Cardiac muscle cell (in vitro differentiated cells and primary cell): Measurements from ENCODE around the gene AGAP1. TPM values are rescaled to one million over a fixed set of nuclear protein-coding genes. Genes with fewer than 3 reads are reported as not detected.

ENCODE experiments used
- DNase-seq, 2 donors: peaks; one replicate each; pipeline versions ENCODE4 v3.0.0 to v3.0.0-alpha.2; 2010 to 2017; ENCODE audit warnings: low read depth in 1 of 2, low spot score in 1 of 2
- H3K27ac ChIP-seq: fragments of 200-600 bp; sonication (generic); 2 replicates; pipeline ENCODE4 v1.5.1; 2016
- H3K27me3 ChIP-seq: fragments of 200-600 bp; sonication (generic); 2 replicates; pipeline ENCODE4 v1.6.0; 2016; ENCODE audit warnings: control low read depth
- H3K36me3 ChIP-seq: fragments of 200-600 bp; sonication (generic); 2 replicates; pipeline ENCODE4 v1.5.1; 2016; ENCODE audit warnings: control low read depth
- H3K4me1 ChIP-seq: fragments of 200-600 bp; sonication (generic); 2 replicates; pipeline ENCODE4 v1.8.1; 2017; ENCODE audit warnings: low read depth, mild to moderate bottlenecking, mixed run types
- H3K4me3 ChIP-seq: fragments of 200-600 bp; sonication (generic); 2 replicates; pipeline ENCODE4 v1.5.1; 2016; ENCODE audit warnings: mild to moderate bottlenecking
- H3K9me3 ChIP-seq: fragments of 200-600 bp; sonication (generic); 2 replicates; pipeline ENCODE4 v1.5.1; 2017; ENCODE audit warnings: low read depth, mild to moderate bottlenecking, control low read depth
- CTCF ChIP-seq: IDR thresholded peaks from 2 replicates; pipeline ENCODE4 v1.5.1; 2012; ENCODE audit warnings: low read depth, mild to moderate bottlenecking, low read length
- polyA plus RNA-seq: library from polyadenylated mRNA; unstranded; fragments of >200 nt; fragmentation: Nextera tagmentation; extraction: Ambion mirVana; gene quantifications from 2 replicates; pipeline ENCODE4 v1.2.1, GENCODE V29; 2016
- total RNA-seq: library from RNA; depleted of rRNA; stranded (reverse); fragments of >200 nt; gene quantifications from 2 replicates; pipeline ENCODE4 v1.2.3, GENCODE V29; 2016

Gene AGAP1
- total and polyA plus RNA-seq, 2 experiments from 2014 or later: 8.6 to 38.2 TPM

- H3K27ac ChIP-seq: no peak overlapping the region
- H3K4me3 ChIP-seq: no peak overlapping the region
- no peaks in the 10 kb centered on the region for H3K27me3 ChIP-seq
- H3K36me3 ChIP-seq: no peaks in the 10 kb centered on the region
- no peak for TF ChIP-seq CTCF
- no peaks in the 10 kb centered on the region for H3K9me3 ChIP-seq
- DNase-seq: no peak
- H3K4me1 ChIP-seq: peaks cover 17% of the 10 kb centered on the region
These were observed 76.0 kb downstream of the AGAP1 start for GRCh38 chr2:235569837-235570236.

- DNase-seq: peak in 1 of 2 donors; percentile 34
These were observed 76.4 kb downstream of the AGAP1 start for GRCh38 chr2:235570256-235570655.

GRCh38 chr2:235570966-235571692 lies 77.3 kb downstream of the AGAP1 start:
- H3K27me3 ChIP-seq: no peaks in the 10 kb centered on the region
- DNase-seq: no peak
- H3K36me3 ChIP-seq: no peaks in the 10 kb centered on the region
- no peak overlapping the region for H3K27ac ChIP-seq
- no peaks in the 10 kb centered on the region for H3K9me3 ChIP-seq
- H3K4me1 ChIP-seq: peaks cover 21% of the 10 kb centered on the region
- no peak for TF ChIP-seq CTCF
- H3K4me3 ChIP-seq: no peak overlapping the region

More at GRCh38 chr2:235570256-235570655, 76.4 kb downstream of the AGAP1 start:
- peaks cover 17% of the 10 kb centered on the region for H3K4me1 ChIP-seq
- TF ChIP-seq CTCF: no peak
- H3K36me3 ChIP-seq: no peaks in the 10 kb centered on the region
- H3K27ac ChIP-seq: no peak overlapping the region
- no peaks in the 10 kb centered on the region for H3K27me3 ChIP-seq
- H3K9me3 ChIP-seq: no peaks in the 10 kb centered on the region
- no peak overlapping the region for H3K4me3 ChIP-seq

- no peak for DNase-seq
- H3K27ac ChIP-seq: no peak overlapping the region
- TF ChIP-seq CTCF: no peak
These were observed 78.7 kb downstream of the AGAP1 start for GRCh38 chr2:235572592-235572991.

GRCh38 chr2:235573331-235574221 lies 79.7 kb downstream of the AGAP1 start:
- TF ChIP-seq CTCF: no peak
- Histone ChIP-seq H3K4me3 (no peak overlapping the region), H3K36me3 (no peaks in the 10 kb centered on the region), H3K27me3 (no peaks in the 10 kb centered on the region), H3K27ac (no peak overlapping the region), H3K4me1 (peaks cover 21% of the 10 kb centered on the region), H3K9me3 (no peaks in the 10 kb centered on the region)
- peak in 1 of 2 donors; percentile 26 for DNase-seq

More at GRCh38 chr2:235572592-235572991, 78.7 kb downstream of the AGAP1 start:
- H3K36me3 ChIP-seq: no peaks in the 10 kb centered on the region
- no peak overlapping the region for H3K4me3 ChIP-seq
- H3K27me3 ChIP-seq: no peaks in the 10 kb centered on the region
- H3K4me1 ChIP-seq: peaks cover 21% of the 10 kb centered on the region
- no peaks in the 10 kb centered on the region for H3K9me3 ChIP-seq
